ENCODE results near the gene ZGPAT. TPM values are rescaled to one million over a fixed set of nuclear protein-coding genes. Genes with fewer than 3 reads are reported as not detected.

The ZGPAT gene
- total and polyA plus RNA-seq, 2 of the 13 experiments (the other 11 are each of a cell fraction or from before 2014, with no cell fraction given): 23.0 to 41.9 TPM

- ChIA-PET POLR2A (interaction anchor here (1.7 to 5.1 kb wide), 3 partner anchors 9 to 115 kb away, joined by 3 to 28 read pairs (median 11); partner anchors contain the start of genes LIME1, SLC2A4RG and TPD52L2), CTCF (ENCODE audit: low intra/inter-chr PET ratio, low total read pairs) (no interaction called here)
- WGBS (ENCODE audit: low lambda C conversion rate): 86% methylated on average over 16 of the region's 16 CpGs
- no peak for DNase-seq (ENCODE audit: low spot score)
- in situ Hi-C loops (cut with HindIII; ENCODE audit: extremely low pct_ligation_motif_present, low pct_unique_long_range_greater_than_20kb): no loop called here
- Histone ChIP-seq H3K36me3 (replicated peaks in 1 of 2; ENCODE audit: control insufficient read depth in 1 of 2, insufficient read depth in 2 of 2, low read length in 2 of 2) (no peaks in the 10 kb centered on the region), H3K4me3 (replicated peaks in 1 of 3; ENCODE audit: insufficient read depth in 1 of 3, low read depth in 2 of 3, low read length in 3 of 3) (no peak overlapping the region), H2AFZ (ENCODE audit: low read length) (no peak overlapping the region), H3K4me2 (ENCODE audit: low read depth, low read length) (no peak overlapping the region), H3K9ac (ENCODE audit: insufficient read depth, low read depth, low read length) (no peak overlapping the region), H4K20me1 (ENCODE audit: insufficient read depth, low read length) (no peaks in the 10 kb centered on the region), H3K27ac (ENCODE audit: extremely low read length, insufficient read depth, low read length) (no peak overlapping the region), H3K4me1 (ENCODE audit: insufficient read depth, low read length) (peaks cover 53% of the 10 kb centered on the region), H3K9me3 (ENCODE audit: low read length) (no peaks in the 10 kb centered on the region), H3K27me3 (ENCODE audit: control insufficient read depth in 1 of 2, insufficient read depth in 2 of 2, low read length in 2 of 2) (no peaks in the 10 kb centered on the region; a peak in 1 of 5 replicates), H3K79me2 (ENCODE audit: insufficient read depth, low read length) (no peaks in the 10 kb centered on the region)
- no peak for ATAC-seq
- BruUV-seq (replicated peaks): no TSS peak
- intact Hi-C loops (cut with micrococcal nuclease; ENCODE audit: unreplicated experiment): loop anchor here (10.0 kb wide), 1 partner anchor 115 kb away; the partner anchor contains the start of genes ABHD16B and TPD52L2
- FAIRE-seq: no peak
- 0 out of 2 replicates have a peak, but pooled peaks have one; percentile 22 for TF ChIP-seq ZNF563 (CRISPR knock-in tag; IDR thresholded peaks at IDR 0.05)
- peak; percentile 22 for TF ChIP-seq AGO2 (optimal IDR thresholded peaks at IDR 0.05; ENCODE audit: low read depth, low read length)
- TF ChIP-seq MTA1 (CRISPR knock-in tag; IDR thresholded peaks at IDR 0.05; ENCODE audit: borderline replicate concordance): 0 out of 2 replicates have a peak, but pooled peaks have one; percentile 15
- 0 out of 2 replicates have a peak, but pooled peaks have one; percentile 34 for TF ChIP-seq RXRA (CRISPR knock-in tag; IDR thresholded peaks at IDR 0.05)
- peak; percentile 23; the same call in 1 of the 2 replicates for TF ChIP-seq ZMYM3 (CRISPR knock-in tag; IDR thresholded peaks at IDR 0.05)
- TF ChIP-seq ZNF121 (CRISPR knock-in tag; IDR thresholded peaks at IDR 0.05): peak; percentile 88
- TF ChIP-seq FLYWCH1 (CRISPR knock-in tag; IDR thresholded peaks at IDR 0.05): no peak
- no peak for TF ChIP-seq SMARCE1 (IDR thresholded peaks at IDR 0.05; ENCODE audit: borderline replicate concordance)
These were observed 42.0 kb downstream of the ZGPAT start for GRCh38 chr20:63749597-63750508.
